GM06990 (cell line): ENCODE results near the gene PPM1M.

Experiments used
- DNase-seq: peaks from one replicate; pipeline ENCODE4 v3.0.0-alpha.2; 2011; ENCODE audit not compliant: insufficient read length; ENCODE audit errors: extremely low read depth
- H3K27me3 ChIP-seq: replicated peaks from 2 replicates; pipeline ENCODE4 v1.6.0; 2011; ENCODE audit warnings: low read length; ENCODE audit not compliant: control insufficient read depth, insufficient read depth
- H3K36me3 ChIP-seq: 2 replicates; pipeline ENCODE4 v1.5.1; 2011; ENCODE audit warnings: low read length; ENCODE audit not compliant: control insufficient read depth, insufficient read depth
- H3K4me3 ChIP-seq: replicated peaks from 2 replicates; pipeline ENCODE4 v1.5.1; 2011; ENCODE audit warnings: low read depth, mild to moderate bottlenecking, control low read depth, low read length
- TF ChIP-seq, protein P1 (sequence below): IDR thresholded peaks from 2 replicates; pipeline ENCODE4 v1.5.1; 2011; ENCODE audit warnings: low read length, control low read depth, mild to moderate bottlenecking, inconsistent platforms; ENCODE audit not compliant: insufficient read depth, poor library complexity, severe bottlenecking

Gene PPM1M

DNA sequence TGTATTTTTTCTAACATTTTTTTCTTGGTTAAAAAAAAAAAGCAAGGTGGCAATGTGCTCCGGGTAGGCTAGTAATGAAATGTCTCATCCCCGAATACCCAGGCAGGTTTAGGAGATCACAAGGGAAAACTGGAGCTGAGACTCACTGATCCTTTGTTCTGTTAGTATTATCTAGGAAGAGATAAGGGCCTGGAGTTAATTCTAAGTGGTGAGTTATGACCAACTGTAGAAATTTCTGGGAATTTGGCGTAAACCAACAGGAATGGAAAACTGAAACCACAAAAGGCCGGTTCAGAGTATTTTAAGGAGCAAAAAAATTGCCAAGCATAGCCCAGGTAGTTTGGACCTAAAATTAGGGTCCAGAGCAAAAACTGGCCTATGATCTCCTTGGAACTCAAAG, 12.4 kb downstream of the PPM1M start:
- DNase-seq, result no peak
- peaks cover 41% of the 10 kb centered on the region for H3K36me3 ChIP-seq
- no peaks in the 10 kb centered on the region for H3K27me3 ChIP-seq
- TF ChIP-seq, protein P1, sequence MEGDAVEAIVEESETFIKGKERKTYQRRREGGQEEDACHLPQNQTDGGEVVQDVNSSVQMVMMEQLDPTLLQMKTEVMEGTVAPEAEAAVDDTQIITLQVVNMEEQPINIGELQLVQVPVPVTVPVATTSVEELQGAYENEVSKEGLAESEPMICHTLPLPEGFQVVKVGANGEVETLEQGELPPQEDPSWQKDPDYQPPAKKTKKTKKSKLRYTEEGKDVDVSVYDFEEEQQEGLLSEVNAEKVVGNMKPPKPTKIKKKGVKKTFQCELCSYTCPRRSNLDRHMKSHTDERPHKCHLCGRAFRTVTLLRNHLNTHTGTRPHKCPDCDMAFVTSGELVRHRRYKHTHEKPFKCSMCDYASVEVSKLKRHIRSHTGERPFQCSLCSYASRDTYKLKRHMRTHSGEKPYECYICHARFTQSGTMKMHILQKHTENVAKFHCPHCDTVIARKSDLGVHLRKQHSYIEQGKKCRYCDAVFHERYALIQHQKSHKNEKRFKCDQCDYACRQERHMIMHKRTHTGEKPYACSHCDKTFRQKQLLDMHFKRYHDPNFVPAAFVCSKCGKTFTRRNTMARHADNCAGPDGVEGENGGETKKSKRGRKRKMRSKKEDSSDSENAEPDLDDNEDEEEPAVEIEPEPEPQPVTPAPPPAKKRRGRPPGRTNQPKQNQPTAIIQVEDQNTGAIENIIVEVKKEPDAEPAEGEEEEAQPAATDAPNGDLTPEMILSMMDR, result no peak
- H3K4me3 ChIP-seq, result no peak overlapping the region

GRCh38 chr3:52259035-52259434, 13.5 kb downstream of the PPM1M start:
- Histone ChIP-seq H3K27me3 (no peaks in the 10 kb centered on the region), H3K4me3 (no peak overlapping the region), H3K36me3 (peaks cover 43% of the 10 kb centered on the region)
- TF ChIP-seq, protein P1, result no peak
- no peak for DNase-seq

DNA sequence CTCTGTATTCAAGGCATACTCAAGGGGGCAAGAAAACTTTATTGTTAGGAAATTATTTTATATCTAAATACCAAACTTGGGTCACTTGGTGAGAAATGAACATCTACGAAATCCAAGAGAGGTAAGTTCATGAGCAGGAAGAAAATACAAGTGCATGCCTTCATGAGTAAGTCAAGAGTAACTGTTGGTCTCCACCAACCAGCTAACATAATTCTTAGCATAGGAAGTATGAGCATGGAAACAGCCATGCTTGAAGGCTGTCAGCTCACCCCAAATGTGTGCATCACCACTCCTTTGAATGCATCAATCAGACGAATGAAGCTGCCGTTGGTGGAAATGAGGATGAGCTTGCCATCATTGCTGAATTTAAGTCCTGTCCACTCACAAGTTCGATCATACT, 13.9 kb downstream of the PPM1M start:
- H3K27me3 ChIP-seq, result no peaks in the 10 kb centered on the region
- no peak overlapping the region for H3K4me3 ChIP-seq
- TF ChIP-seq, protein P1, result no peak
- DNase-seq, result no peak
- H3K36me3 ChIP-seq, result peaks cover 43% of the 10 kb centered on the region

GRCh38 chr3:52262447-52262846, 16.9 kb downstream of the PPM1M start:
- Histone ChIP-seq H3K36me3 (peaks cover 38% of the 10 kb centered on the region), H3K4me3 (no peak overlapping the region), H3K27me3 (no peaks in the 10 kb centered on the region)
- TF ChIP-seq, protein P1, result no peak
- no peak for DNase-seq

- H3K4me3 ChIP-seq, result no peak overlapping the region
- DNase-seq, result no peak
- TF ChIP-seq, protein P1, result no peak
- peaks cover 36% of the 10 kb centered on the region for H3K36me3 ChIP-seq
- no peaks in the 10 kb centered on the region for H3K27me3 ChIP-seq
Measured at GRCh38 chr3:52265387-52265786, 19.8 kb downstream of the PPM1M start.

DNA sequence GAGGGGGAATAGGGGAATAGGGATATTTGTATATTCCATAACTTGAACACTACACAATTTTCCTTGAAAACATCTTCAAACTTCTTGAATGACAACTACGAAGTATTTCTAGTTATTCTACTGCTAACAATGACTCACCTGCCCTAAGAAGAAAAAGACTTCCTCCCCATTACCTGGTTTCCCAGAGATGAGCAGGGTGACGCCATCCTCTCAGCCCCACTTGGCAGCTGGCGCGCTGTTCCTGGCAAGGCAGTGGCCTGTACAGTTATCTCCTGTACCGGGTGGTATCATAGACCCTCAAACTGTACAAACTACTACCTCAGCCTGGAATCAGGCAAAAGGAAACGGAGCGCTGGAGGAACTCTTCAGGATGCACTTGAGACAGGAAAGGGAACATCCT, 22.5 kb downstream of the PPM1M start:
- TF ChIP-seq, protein P1, result no peak
- Histone ChIP-seq H3K27me3 (no peaks in the 10 kb centered on the region), H3K4me3 (no peak overlapping the region), H3K36me3 (peaks cover 28% of the 10 kb centered on the region)
- DNase-seq, result no peak
